GM12875 (cell line): ENCODE measurements around the gene ZNF407.

Source experiments
- H3K4me3 ChIP-seq: one replicate; pipeline ENCODE4 v1.5.1; 2011; ENCODE audit warnings: low read depth, low read length, control low read depth
- TF ChIP-seq, protein P1 (sequence below): IDR thresholded peaks from 2 replicates; pipeline ENCODE4 v1.5.1; 2011; ENCODE audit warnings: low read depth, mild to moderate bottlenecking, control low read depth, inconsistent platforms, low read length, moderate library complexity, borderline replicate concordance; ENCODE audit not compliant: insufficient read depth

Gene ZNF407

DNA sequence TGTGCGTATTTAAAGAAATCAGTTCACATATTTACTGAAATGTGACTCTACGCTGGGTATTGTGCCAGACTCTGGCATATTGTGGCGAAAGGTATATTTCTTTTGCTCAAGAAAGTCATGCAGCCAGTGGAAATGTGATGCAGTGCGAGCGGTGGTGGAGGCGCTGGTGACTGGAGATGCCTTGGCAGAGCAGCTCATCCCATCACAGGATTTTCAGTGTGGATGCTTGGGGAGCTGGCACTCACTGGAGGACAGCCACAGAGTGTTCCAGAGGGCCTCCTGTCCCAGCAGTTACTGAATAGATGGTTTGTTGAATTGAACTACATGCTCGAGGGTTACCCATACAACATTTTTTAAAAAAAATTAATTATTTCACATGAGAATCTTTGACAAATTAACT, 117.6 kb downstream of the ZNF407 start:
- TF ChIP-seq, protein P1, sequence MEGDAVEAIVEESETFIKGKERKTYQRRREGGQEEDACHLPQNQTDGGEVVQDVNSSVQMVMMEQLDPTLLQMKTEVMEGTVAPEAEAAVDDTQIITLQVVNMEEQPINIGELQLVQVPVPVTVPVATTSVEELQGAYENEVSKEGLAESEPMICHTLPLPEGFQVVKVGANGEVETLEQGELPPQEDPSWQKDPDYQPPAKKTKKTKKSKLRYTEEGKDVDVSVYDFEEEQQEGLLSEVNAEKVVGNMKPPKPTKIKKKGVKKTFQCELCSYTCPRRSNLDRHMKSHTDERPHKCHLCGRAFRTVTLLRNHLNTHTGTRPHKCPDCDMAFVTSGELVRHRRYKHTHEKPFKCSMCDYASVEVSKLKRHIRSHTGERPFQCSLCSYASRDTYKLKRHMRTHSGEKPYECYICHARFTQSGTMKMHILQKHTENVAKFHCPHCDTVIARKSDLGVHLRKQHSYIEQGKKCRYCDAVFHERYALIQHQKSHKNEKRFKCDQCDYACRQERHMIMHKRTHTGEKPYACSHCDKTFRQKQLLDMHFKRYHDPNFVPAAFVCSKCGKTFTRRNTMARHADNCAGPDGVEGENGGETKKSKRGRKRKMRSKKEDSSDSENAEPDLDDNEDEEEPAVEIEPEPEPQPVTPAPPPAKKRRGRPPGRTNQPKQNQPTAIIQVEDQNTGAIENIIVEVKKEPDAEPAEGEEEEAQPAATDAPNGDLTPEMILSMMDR = no peak
- H3K4me3 ChIP-seq = no peak overlapping the region

DNA sequence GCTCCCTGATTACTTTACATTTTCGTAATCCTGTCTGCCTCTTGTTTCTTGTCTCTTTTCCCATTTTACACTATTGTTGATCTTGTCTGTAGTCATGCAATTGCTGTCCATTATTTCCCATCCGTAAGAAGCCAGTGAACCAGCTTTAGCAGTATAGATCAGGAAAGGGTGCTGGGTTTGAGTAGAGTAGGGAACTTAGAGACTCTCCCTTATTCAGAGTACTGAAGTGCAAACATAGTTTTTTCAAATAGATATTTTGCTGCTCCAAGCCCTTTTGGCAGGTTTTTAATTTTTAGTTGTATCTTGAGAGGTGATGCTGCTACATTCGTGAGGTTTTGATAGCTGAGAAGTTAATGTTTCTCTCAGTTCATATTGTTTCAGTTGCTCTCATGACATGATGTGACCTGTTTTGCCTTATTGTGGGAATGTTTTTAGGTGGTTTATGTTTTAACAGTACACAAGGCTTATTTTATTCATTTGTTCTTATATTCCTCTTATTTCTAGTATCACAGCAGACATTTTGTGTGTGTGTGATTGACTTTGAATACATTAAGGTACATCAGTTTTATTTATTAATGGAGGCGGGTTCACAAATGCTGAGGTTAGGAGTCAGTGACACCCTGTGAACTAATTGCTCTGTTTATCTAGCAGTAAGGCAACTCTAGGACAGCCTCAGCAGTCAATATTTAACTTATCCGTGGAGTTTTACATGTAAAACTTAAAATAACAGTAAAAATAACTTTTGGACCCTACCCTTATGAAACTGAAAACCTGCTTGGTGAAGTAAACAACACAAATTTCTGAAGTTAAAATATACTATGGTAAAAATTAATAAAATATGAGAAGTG, 118.4 kb downstream of the ZNF407 start:
- no peak overlapping the region for H3K4me3 ChIP-seq
- TF ChIP-seq, protein P1 = no peak

DNA sequence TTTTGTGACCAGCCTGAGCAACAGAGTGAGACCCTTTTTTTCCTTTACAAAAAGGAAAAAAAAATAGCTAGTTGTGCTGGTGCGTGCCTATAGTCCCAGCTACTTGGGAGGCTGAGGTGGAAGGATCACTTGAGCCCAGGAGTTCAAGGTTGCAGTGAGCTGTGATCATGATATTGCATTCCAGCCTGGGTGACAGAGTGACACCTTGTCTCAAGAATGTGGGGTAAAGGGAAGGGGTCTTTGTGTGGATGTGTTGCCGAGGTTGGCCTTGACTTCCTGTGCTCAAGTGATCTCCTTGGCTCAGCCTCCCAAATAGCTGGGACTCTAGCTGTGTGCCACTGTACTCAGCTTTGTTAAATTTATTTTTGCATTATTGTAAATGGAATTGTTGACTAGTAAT, 120.6 kb downstream of the ZNF407 start:
- TF ChIP-seq, protein P1 = no peak
- no peak overlapping the region for H3K4me3 ChIP-seq

DNA sequence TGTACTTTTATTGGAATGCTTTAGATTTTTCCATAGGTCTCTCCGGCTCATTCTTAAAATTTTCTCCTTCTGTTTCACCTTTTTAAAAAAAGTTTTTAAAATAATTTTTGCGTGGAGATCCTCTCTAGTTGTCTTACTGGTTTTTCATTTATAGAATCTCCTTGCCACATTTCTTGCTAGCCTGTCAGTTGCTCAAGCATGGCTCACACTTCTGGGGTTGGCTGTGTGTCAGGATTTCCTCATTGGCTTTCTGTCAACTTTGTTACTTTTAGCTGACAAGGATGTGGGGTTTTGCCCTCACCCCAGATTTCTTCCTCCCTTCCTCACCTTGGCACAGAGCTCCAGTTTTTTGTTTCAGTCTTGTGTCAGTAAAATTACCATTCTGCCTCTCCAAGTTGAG, 124.6 kb downstream of the ZNF407 start:
- TF ChIP-seq, protein P1 = no peak
- no peak overlapping the region for H3K4me3 ChIP-seq

DNA sequence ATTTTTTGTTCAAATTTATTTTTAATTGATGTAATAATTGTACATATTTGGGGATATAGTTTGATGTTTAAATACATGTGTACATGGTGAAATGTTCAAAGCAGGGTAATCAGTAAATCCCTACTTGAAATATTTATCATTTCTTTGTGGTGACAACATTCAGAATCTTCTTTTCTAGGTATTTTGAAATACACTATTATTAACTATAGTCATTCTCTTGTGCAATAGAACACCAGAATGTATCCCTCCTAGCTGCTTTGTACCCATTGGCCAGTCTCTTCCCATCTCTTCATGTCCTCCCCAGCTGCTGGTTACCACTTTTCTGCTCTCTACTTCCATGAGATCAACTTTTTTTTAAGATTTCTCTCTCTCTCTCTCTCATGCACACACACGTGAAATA, 126.5 kb downstream of the ZNF407 start:
- H3K4me3 ChIP-seq = no peak overlapping the region
- TF ChIP-seq, protein P1 = no peak

DNA sequence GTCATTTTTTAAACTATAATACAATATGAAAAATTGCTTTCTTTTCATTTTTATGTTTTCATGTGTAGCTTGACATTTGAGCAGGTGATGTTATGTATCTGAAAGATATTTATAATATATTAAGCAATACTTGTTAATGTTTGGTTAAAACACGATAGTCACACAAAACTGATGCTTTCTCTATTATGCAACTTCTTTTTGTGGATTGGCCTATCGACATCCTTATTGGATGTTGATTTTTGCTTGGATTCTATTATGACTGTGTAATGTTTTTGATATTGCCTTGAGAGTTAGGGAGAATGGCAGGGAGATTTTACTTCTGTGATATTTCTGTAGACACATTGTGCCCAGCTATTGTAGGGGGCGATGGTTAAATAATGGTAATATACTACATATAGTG, 128.0 kb downstream of the ZNF407 start:
- no peak overlapping the region for H3K4me3 ChIP-seq
- TF ChIP-seq, protein P1 = no peak

DNA sequence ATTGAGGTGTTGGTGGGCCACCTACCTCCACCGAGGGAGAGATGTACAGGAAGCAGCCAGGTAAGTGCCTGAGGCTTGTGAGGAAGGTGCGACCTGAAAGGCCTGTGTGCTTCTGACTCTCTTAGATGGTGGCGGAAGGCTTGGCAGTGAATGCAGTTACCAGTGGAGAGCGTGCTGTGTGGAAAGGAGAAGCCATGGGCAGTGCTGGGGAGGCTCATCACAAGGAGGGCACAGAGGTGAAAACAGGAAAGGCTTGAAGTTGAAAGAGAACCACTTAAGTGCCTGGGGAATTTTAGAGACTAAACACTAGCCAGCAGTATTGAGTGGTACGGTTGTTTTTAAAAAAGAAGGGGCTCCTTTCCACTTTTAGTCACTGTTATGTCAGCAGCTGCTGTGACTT, 130.9 kb downstream of the ZNF407 start:
- H3K4me3 ChIP-seq = no peak overlapping the region
- TF ChIP-seq, protein P1 = no peak
